ENCODE results near the gene DNAI4.

Gene DNAI4

GRCh38 chr1:66947267-66947666 is 22.6 kb upstream of the DNAI4 start:
- no peak for TF ChIP-seq CTCF (IDR thresholded peaks at IDR 0.05; ENCODE audit: extremely low read depth, insufficient read depth, missing control alignments)
- DNase-seq (ENCODE audit: low spot score), result no peak
- in situ Hi-C loops (cut with MboI; ENCODE audit: low pct_unique_long_range_greater_than_20kb, low sequenced_read_pairs, unreplicated experiment), result no loop called here

- TF ChIP-seq CTCF (IDR thresholded peaks at IDR 0.05; ENCODE audit: extremely low read depth, insufficient read depth, missing control alignments), result no peak
- no peak for DNase-seq (ENCODE audit: low spot score)
Measured at GRCh38 chr1:66945316-66945715, 20.7 kb upstream of the DNAI4 start.

GRCh38 chr1:66944330-66945274 is 19.9 kb upstream of the DNAI4 start:
- no peak for DNase-seq (ENCODE audit: low spot score)
- no peak for TF ChIP-seq CTCF (IDR thresholded peaks at IDR 0.05; ENCODE audit: extremely low read depth, insufficient read depth, missing control alignments)
- in situ Hi-C loops (cut with MboI; ENCODE audit: low pct_unique_long_range_greater_than_20kb, low sequenced_read_pairs, unreplicated experiment), result no loop called here

More at GRCh38 chr1:66945316-66945715, 20.7 kb upstream of the DNAI4 start:
- in situ Hi-C loops (cut with MboI; ENCODE audit: low pct_unique_long_range_greater_than_20kb, low sequenced_read_pairs, unreplicated experiment), result no loop called here

- no peak for TF ChIP-seq CTCF (IDR thresholded peaks at IDR 0.05; ENCODE audit: extremely low read depth, insufficient read depth, missing control alignments)
- in situ Hi-C loops (cut with MboI; ENCODE audit: low pct_unique_long_range_greater_than_20kb, low sequenced_read_pairs, unreplicated experiment), result no loop called here
- no peak for DNase-seq (ENCODE audit: low spot score)
Measured at GRCh38 chr1:66943361-66943969, 18.8 kb upstream of the DNAI4 start.

GRCh38 chr1:66940981-66941380 is 16.3 kb upstream of the DNAI4 start:
- no peak for DNase-seq (ENCODE audit: low spot score)
- in situ Hi-C loops (cut with MboI; ENCODE audit: low pct_unique_long_range_greater_than_20kb, low sequenced_read_pairs, unreplicated experiment), result no loop called here
- no peak for TF ChIP-seq CTCF (IDR thresholded peaks at IDR 0.05; ENCODE audit: extremely low read depth, insufficient read depth, missing control alignments)

- TF ChIP-seq CTCF (IDR thresholded peaks at IDR 0.05; ENCODE audit: extremely low read depth, insufficient read depth, missing control alignments), result no peak
- in situ Hi-C loops (cut with MboI; ENCODE audit: low pct_unique_long_range_greater_than_20kb, low sequenced_read_pairs, unreplicated experiment), result no loop called here
- no peak for DNase-seq (ENCODE audit: low spot score)
Measured at GRCh38 chr1:66938613-66939012, 14.0 kb upstream of the DNAI4 start.

Measured in GM13977 (cell line).